Smooth muscle cell (in vitro differentiated cells): Measurements from ENCODE around the gene UNC13A. TPM values are rescaled to one million over a fixed set of nuclear protein-coding genes. Genes with fewer than 3 reads are reported as not detected.

Experiments used
- DNase-seq: peaks from one replicate; lab custom pipeline; 2025; ENCODE audit not compliant: unreplicated experiment; lab: John Stamatoyannopoulos, UW
- H2AFZ ChIP-seq: fragments of 200-600 bp; sonication (generic); 2 replicates; pipeline ENCODE4 v1.6.0; 2016; ENCODE audit warnings: antibody characterized with exemption, low read depth, mild to moderate bottlenecking
- H3F3A ChIP-seq: fragments of 200-600 bp; sonication (generic); 2 replicates; pipeline ENCODE4 v1.6.0; 2017; ENCODE audit warnings: antibody characterized with exemption, low read depth
- H3K27ac ChIP-seq: fragments of 200-600 bp; sonication (generic); 2 replicates; pipeline ENCODE4 v1.5.1; 2016; ENCODE audit warnings: low read depth, mild to moderate bottlenecking
- H3K27me3 ChIP-seq: fragments of 200-600 bp; sonication (generic); 2 replicates; pipeline ENCODE4 v1.6.1; 2016; ENCODE audit warnings: low read depth, mild to moderate bottlenecking
- H3K36me3 ChIP-seq: fragments of 200-600 bp; sonication (generic); 2 replicates; pipeline ENCODE4 v1.5.1; 2016; ENCODE audit warnings: low read depth
- H3K4me1 ChIP-seq: fragments of 200-600 bp; sonication (generic); 2 replicates; pipeline ENCODE4 v1.5.1; 2016; ENCODE audit warnings: low read depth
- H3K4me2 ChIP-seq: fragments of 200-600 bp; sonication (generic); 2 replicates; pipeline ENCODE4 v1.6.0; 2016; ENCODE audit warnings: mild to moderate bottlenecking
- H3K4me3 ChIP-seq: fragments of 200-600 bp; sonication (generic); 2 replicates; pipeline ENCODE4 v1.5.1; 2016; ENCODE audit warnings: mild to moderate bottlenecking
- H3K79me2 ChIP-seq: fragments of 200-600 bp; sonication (generic); 2 replicates; pipeline ENCODE4 v1.6.0; 2016; ENCODE audit warnings: low read depth, mild to moderate bottlenecking
- H3K9ac ChIP-seq: fragments of 200-600 bp; sonication (generic); 2 replicates; pipeline ENCODE4 v1.6.0; 2016; ENCODE audit warnings: low read depth
- H3K9me3 ChIP-seq: fragments of 200-600 bp; sonication (generic); replicated peaks from 2 replicates; pipeline ENCODE4 v1.5.1; 2016; ENCODE audit warnings: low read depth
- H4K20me1 ChIP-seq: fragments of 200-600 bp; sonication (generic); 2 replicates; pipeline ENCODE4 v1.6.0; 2016; ENCODE audit warnings: low read depth
- WGBS: methylation state at CpG from one replicate; pipeline ENCODE4 v1.1.7; 2016; ENCODE audit warnings: low lambda C conversion rate; 5-methylcytosine and 5-hydroxymethylcytosine counted together
- polyA plus RNA-seq: library from polyadenylated mRNA; unstranded; fragments of >200 nt; fragmentation: Nextera tagmentation; extraction: Ambion mirVana; gene quantifications from 2 replicates; pipeline ENCODE4 v1.2.1, GENCODE V29; 2016
- total RNA-seq: library from RNA; depleted of rRNA; stranded (reverse); fragments of >200 nt; gene quantifications from 2 replicates; pipeline ENCODE4 v1.2.3, GENCODE V29; 2014
- TF ChIP-seq, protein P1 (sequence below): fragments of 200-600 bp; sonication (generic); IDR thresholded peaks from 2 replicates; pipeline ENCODE4 v1.5.1; 2017; ENCODE audit warnings: borderline replicate concordance, mild to moderate bottlenecking, antibody characterized with exemption; ENCODE audit not compliant: insufficient read depth, poor library complexity, severe bottlenecking

UNC13A gene
- total and polyA plus RNA-seq, 2 experiments from 2014 or later = 0.21 to 2.1 TPM

DNA sequence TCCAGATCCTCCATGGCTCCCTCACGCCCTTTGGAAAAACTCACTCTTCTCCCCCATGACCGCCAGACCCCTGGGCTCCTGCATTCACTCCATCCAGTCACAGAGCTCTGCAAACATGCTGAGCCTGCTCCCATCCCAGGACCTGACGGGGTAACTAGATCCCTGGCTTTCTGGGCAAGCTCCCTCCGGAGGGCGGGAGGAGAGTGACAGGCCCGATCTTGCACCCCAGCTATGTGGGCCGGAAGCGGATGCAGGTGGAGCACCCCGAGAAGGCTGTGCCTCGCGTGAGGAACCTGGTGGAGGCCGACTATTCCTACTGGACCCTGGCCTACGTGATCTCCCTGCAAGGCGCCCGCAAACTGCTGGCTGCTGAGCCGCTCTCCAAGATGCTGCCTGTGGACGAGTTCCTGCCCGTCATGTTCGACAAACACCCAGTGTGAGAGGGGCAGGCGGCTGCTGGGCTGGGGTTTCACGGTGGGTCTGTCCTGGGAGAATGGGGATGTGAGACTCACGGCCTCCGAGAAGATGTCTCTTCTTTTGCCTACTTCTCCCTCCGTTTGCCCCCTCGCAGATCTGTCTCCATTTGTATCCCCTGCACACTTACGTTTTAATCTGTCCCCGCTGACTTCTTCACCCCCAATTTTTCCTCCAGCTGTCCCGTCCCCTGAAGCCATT, 107.5 kb downstream of the UNC13A start:
- TF ChIP-seq, protein P1, sequence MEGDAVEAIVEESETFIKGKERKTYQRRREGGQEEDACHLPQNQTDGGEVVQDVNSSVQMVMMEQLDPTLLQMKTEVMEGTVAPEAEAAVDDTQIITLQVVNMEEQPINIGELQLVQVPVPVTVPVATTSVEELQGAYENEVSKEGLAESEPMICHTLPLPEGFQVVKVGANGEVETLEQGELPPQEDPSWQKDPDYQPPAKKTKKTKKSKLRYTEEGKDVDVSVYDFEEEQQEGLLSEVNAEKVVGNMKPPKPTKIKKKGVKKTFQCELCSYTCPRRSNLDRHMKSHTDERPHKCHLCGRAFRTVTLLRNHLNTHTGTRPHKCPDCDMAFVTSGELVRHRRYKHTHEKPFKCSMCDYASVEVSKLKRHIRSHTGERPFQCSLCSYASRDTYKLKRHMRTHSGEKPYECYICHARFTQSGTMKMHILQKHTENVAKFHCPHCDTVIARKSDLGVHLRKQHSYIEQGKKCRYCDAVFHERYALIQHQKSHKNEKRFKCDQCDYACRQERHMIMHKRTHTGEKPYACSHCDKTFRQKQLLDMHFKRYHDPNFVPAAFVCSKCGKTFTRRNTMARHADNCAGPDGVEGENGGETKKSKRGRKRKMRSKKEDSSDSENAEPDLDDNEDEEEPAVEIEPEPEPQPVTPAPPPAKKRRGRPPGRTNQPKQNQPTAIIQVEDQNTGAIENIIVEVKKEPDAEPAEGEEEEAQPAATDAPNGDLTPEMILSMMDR = no peak
- Histone ChIP-seq H3F3A (no peaks in the 10 kb centered on the region), H3K4me3 (no peak overlapping the region), H3K4me1 (no peaks in the 10 kb centered on the region), H3K27ac (no peak overlapping the region), H3K9me3 (no peaks in the 10 kb centered on the region), H3K79me2 (no peaks in the 10 kb centered on the region), H2AFZ (no peak overlapping the region), H3K36me3 (no peaks in the 10 kb centered on the region), H4K20me1 (peaks cover 37% of the 10 kb centered on the region), H3K9ac (no peak overlapping the region), H3K4me2 (no peak overlapping the region), H3K27me3 (no peaks in the 10 kb centered on the region)
- WGBS = 93% methylated on average over 28 of the region's 28 CpGs
- DNase-seq = no peak

- H3K36me3 ChIP-seq = no peaks in the 10 kb centered on the region
Measured at GRCh38 chr19:17579661-17580244, 108.4 kb downstream of the UNC13A start.

GRCh38 chr19:17577457-17578097, 110.6 kb downstream of the UNC13A start:
- H3K9me3 ChIP-seq = no peaks in the 10 kb centered on the region
- no peak overlapping the region for H3K4me2 ChIP-seq
- H3K27ac ChIP-seq = no peak overlapping the region
- no peaks in the 10 kb centered on the region for H3K36me3 ChIP-seq
- no peak overlapping the region for H3K9ac ChIP-seq
- no peak overlapping the region for H2AFZ ChIP-seq
- no peak overlapping the region for H3K4me3 ChIP-seq
- no peaks in the 10 kb centered on the region for H3K27me3 ChIP-seq
- no peaks in the 10 kb centered on the region for H3K4me1 ChIP-seq
- DNase-seq = no peak
- no peaks in the 10 kb centered on the region for H3F3A ChIP-seq
- TF ChIP-seq, protein P1 = no peak
- 92% methylated on average over 18 of the region's 22 CpGs for WGBS
- H4K20me1 ChIP-seq = peaks cover 38% of the 10 kb centered on the region
- H3K79me2 ChIP-seq = no peaks in the 10 kb centered on the region

More at GRCh38 chr19:17579661-17580244, 108.4 kb downstream of the UNC13A start:
- H2AFZ ChIP-seq = no peak overlapping the region
- TF ChIP-seq, protein P1 = no peak
- DNase-seq = no peak
- H4K20me1 ChIP-seq = peaks cover 41% of the 10 kb centered on the region
- H3K4me2 ChIP-seq = no peak overlapping the region
- no peak overlapping the region for H3K27ac ChIP-seq
- no peaks in the 10 kb centered on the region for H3K79me2 ChIP-seq
- H3K4me3 ChIP-seq = no peak overlapping the region
- no peaks in the 10 kb centered on the region for H3K9me3 ChIP-seq
- no peak overlapping the region for H3K9ac ChIP-seq
- no peaks in the 10 kb centered on the region for H3K4me1 ChIP-seq
- no peaks in the 10 kb centered on the region for H3F3A ChIP-seq
- no peaks in the 10 kb centered on the region for H3K27me3 ChIP-seq
- WGBS = 66% methylated on average over 14 of the region's 16 CpGs
